H9 (cell line): Measurements from ENCODE around the gene ARHGEF2. TPM values are rescaled to one million over a fixed set of nuclear protein-coding genes. Genes with fewer than 3 reads are reported as not detected.

Experiments used
- DNase-seq: peaks from one replicate; pipeline ENCODE4 v3.0.0-alpha.2; 2017
- H2AFZ ChIP-seq: one replicate; pipeline ENCODE4 v1.6.1; 2013; ENCODE audit warnings: mild to moderate bottlenecking, low read length, control low read depth, moderate library complexity
- H2AK5ac ChIP-seq: 2 replicates; pipeline ENCODE4 v1.6.1; 2013; ENCODE audit warnings: low read length, control low read depth, mixed read lengths; ENCODE audit not compliant: insufficient read length
- H2BK120ac ChIP-seq: one replicate; pipeline ENCODE4 v1.6.1; 2013; ENCODE audit warnings: low read depth, mild to moderate bottlenecking, low read length, control low read depth, inconsistent platforms; ENCODE audit not compliant: poor library complexity, severe bottlenecking
- H2BK12ac ChIP-seq: 2 replicates; pipeline ENCODE4 v1.6.1; 2013; ENCODE audit warnings: low read length, control low read depth, mixed read lengths, low read depth; ENCODE audit not compliant: insufficient read length
- H2BK15ac ChIP-seq: 2 replicates; pipeline ENCODE4 v1.6.1; 2013; ENCODE audit warnings: low read depth, low read length, control low read depth
- H2BK20ac ChIP-seq: one replicate; pipeline ENCODE4 v1.6.1; 2013; ENCODE audit warnings: low read depth, mild to moderate bottlenecking, low read length, control low read depth, inconsistent platforms; ENCODE audit not compliant: poor library complexity, severe bottlenecking
- H2BK5ac ChIP-seq: 2 replicates; pipeline ENCODE4 v1.6.1; 2013; ENCODE audit warnings: low read length, control low read depth, mixed read lengths; ENCODE audit not compliant: insufficient read length
- H3K14ac ChIP-seq: 2 replicates; pipeline ENCODE4 v1.6.1; 2013; ENCODE audit warnings: low read length, control low read depth; ENCODE audit not compliant: insufficient read depth
- H3K18ac ChIP-seq: 2 replicates; pipeline ENCODE4 v1.6.1; 2013; ENCODE audit warnings: low read depth, mild to moderate bottlenecking, mixed read lengths, low read length, control low read depth; ENCODE audit not compliant: insufficient read length
- H3K23ac ChIP-seq: 2 replicates; pipeline ENCODE4 v1.6.1; 2013; ENCODE audit warnings: low read length, control low read depth, mixed read lengths, low read depth; ENCODE audit not compliant: insufficient read length
- H3K23me2 ChIP-seq: 2 replicates; pipeline ENCODE4 v1.6.1; 2013; ENCODE audit warnings: low read depth, mild to moderate bottlenecking, mixed read lengths, low read length, control low read depth; ENCODE audit not compliant: insufficient read length, poor library complexity, severe bottlenecking
- H3K27ac ChIP-seq: 2 replicates; pipeline ENCODE4 v1.5.1; 2013; ENCODE audit warnings: low read length, control low read depth, mixed read lengths, low read depth; ENCODE audit not compliant: insufficient read length
- H3K27me3 ChIP-seq: 2 replicates; pipeline ENCODE4 v1.6.1; 2013; ENCODE audit warnings: low read length, control low read depth, inconsistent platforms; ENCODE audit not compliant: insufficient read depth
- H3K4ac ChIP-seq: 2 replicates; pipeline ENCODE4 v1.6.1; 2013; ENCODE audit warnings: low read depth, mild to moderate bottlenecking, control low read depth, inconsistent platforms, low read length, moderate library complexity
- H3K4me1 ChIP-seq: 2 replicates; pipeline ENCODE4 v1.6.1; 2013; ENCODE audit warnings: low read length, control low read depth, inconsistent platforms; ENCODE audit not compliant: insufficient read depth
- H3K4me2 ChIP-seq: 2 replicates; pipeline ENCODE4 v1.6.1; 2013; ENCODE audit warnings: low read length, control low read depth, mixed read lengths; ENCODE audit not compliant: insufficient read length, insufficient read depth
- H3K56ac ChIP-seq: 2 replicates; pipeline ENCODE4 v1.6.1; 2013; ENCODE audit warnings: low read depth, mild to moderate bottlenecking, mixed read lengths, low read length, control low read depth; ENCODE audit not compliant: insufficient read length
- H3K79me1 ChIP-seq: 2 replicates; pipeline ENCODE4 v1.6.1; 2013; ENCODE audit warnings: low read depth, mild to moderate bottlenecking, moderate library complexity, low read length, control low read depth, inconsistent platforms; ENCODE audit not compliant: insufficient read depth, poor library complexity, severe bottlenecking
- H3K79me2 ChIP-seq: 2 replicates; pipeline ENCODE4 v1.6.1; 2013; ENCODE audit warnings: low read length, control low read depth, inconsistent platforms; ENCODE audit not compliant: insufficient read depth
- H3K9ac ChIP-seq: 2 replicates; pipeline ENCODE4 v1.6.1; 2013; ENCODE audit warnings: low read length, control low read depth, mixed read lengths; ENCODE audit not compliant: insufficient read length; ENCODE audit errors: extremely low read depth
- H3K9me3 ChIP-seq: one replicate; pipeline ENCODE4 v1.6.1; 2013; ENCODE audit warnings: low read depth, low read length, inconsistent platforms; ENCODE audit not compliant: control insufficient read depth
- H3T11ph ChIP-seq: one replicate; pipeline ENCODE4 v1.6.1; 2013; ENCODE audit warnings: mild to moderate bottlenecking, low read length, control low read depth, inconsistent platforms
- H4K20me1 ChIP-seq: one replicate; pipeline ENCODE4 v1.6.1; 2013; ENCODE audit not compliant: control insufficient read depth, insufficient read length, insufficient read depth
- H4K5ac ChIP-seq: 2 replicates; pipeline ENCODE4 v1.6.1; 2013; ENCODE audit warnings: low read depth, mild to moderate bottlenecking, mixed read lengths, low read length, control low read depth; ENCODE audit not compliant: insufficient read length
- H4K8ac ChIP-seq: replicated peaks from 2 replicates; pipeline ENCODE4 v1.6.1; 2013; ENCODE audit warnings: low read length, control low read depth, mixed read lengths, low read depth; ENCODE audit not compliant: insufficient read length
- H4K91ac ChIP-seq: 2 replicates; pipeline ENCODE4 v1.6.1; 2013; ENCODE audit warnings: low read depth, mild to moderate bottlenecking, moderate library complexity, mixed read lengths, low read length, control low read depth; ENCODE audit not compliant: insufficient read length
- H3K27ac Mint-ChIP-seq, 3 experiments: 2 replicates in 2 of 3; 3 replicates in 1 of 3; pipeline ENCODE4 v1.8.0; 2020 to 2021; ENCODE audit warnings: mixed read lengths in 3 of 3, mild to moderate bottlenecking in 1 of 3, moderate library complexity in 1 of 3
- H3K27me3 Mint-ChIP-seq: 2 replicates; pipeline ENCODE4 v1.8.0; 2021; ENCODE audit warnings: low read depth, mild to moderate bottlenecking, moderate library complexity, mixed read lengths
- H3K36me3 Mint-ChIP-seq, 3 experiments: 2 replicates in 2 of 3; 3 replicates in 1 of 3; pipeline ENCODE4 v1.8.0; 2020 to 2021; ENCODE audit warnings: low read depth in 3 of 3, mixed read lengths in 3 of 3; ENCODE audit not compliant: insufficient read depth in 1 of 3
- H3K4me1 Mint-ChIP-seq, 2 experiments: 2 replicates each; pipeline ENCODE4 v1.8.0; 2020; ENCODE audit warnings: mixed read lengths in 2 of 2
- H3K4me3 Mint-ChIP-seq, 2 experiments: 2 replicates in 1 of 2; 3 replicates in 1 of 2; pipeline ENCODE4 v1.8.0; 2020 to 2021; ENCODE audit warnings: mild to moderate bottlenecking in 2 of 2, mixed read lengths in 2 of 2, moderate library complexity in 1 of 2
- H3K9me3 Mint-ChIP-seq, 2 experiments: 2 replicates in 1 of 2; 3 replicates in 1 of 2; pipeline ENCODE4 v1.8.0; 2020; ENCODE audit warnings: mild to moderate bottlenecking in 2 of 2, mixed read lengths in 2 of 2, moderate library complexity in 1 of 2
- WGBS: extraction: QIAGEN DNeasy Blood & Tissue Kit; methylation state at CpG from one replicate; pipeline ENCODE4 v1.1.7; 2013; ENCODE audit warnings: missing lambda C conversion rate, low lambda C conversion rate, mixed read lengths; ENCODE audit not compliant: insufficient read length; ENCODE audit errors: extremely low coverage; 5-methylcytosine and 5-hydroxymethylcytosine counted together
- total RNA-seq: library from RNA; stranded (reverse); gene quantifications from 2 replicates; pipeline ENCODE4 v1.2.1, GENCODE V29; 2021
- TF ChIP-seq, protein P1 (sequence below): fragments of 200-600 bp; sonication (generic); conservative IDR thresholded peaks from 3 replicates; pipeline ENCODE4 v1.8.0; 2021; ENCODE audit warnings: antibody characterized with exemption, mild to moderate bottlenecking

ARHGEF2 gene
- total RNA-seq, 1 experiment from 2014 or later, result 111 TPM

DNA sequence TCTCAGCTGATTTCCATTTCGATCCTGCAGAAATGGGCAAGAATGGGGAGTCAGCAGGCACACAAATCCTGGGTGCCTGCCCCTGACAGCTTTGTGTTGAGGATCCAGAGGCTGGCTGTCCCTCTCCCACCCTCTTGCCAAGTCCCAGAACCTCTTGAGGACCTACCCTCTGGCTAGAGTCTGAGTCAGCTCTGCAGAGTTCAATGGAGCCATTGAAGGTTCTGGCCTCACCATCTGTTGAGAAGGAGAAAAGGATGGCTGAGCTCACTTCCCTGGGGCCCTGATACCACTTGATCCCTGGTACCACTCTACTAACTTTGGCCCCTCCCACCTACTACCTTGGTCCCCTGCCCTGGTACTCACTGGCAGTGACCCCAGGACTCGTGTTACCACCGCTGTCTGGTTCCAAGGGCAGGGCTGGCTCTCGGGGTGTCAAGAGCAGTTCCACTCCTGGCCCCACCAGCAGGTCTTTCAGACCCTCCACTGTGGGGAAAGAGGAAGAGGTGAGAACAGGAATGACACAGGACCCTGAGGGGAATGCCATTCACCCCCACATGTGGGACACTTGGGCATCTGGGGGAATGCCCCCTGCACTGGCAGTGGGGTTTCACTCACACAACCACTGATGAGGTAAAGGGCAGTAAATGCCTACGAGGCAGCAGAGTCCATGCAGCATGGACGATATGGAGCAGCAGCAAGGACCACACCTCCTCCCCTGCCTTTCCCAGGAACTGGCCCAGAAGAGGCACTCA lies 26.4 kb downstream of the ARHGEF2 start:
- Mint-ChIP-seq H3K27me3 (no peaks in the 10 kb centered on the region), H3K9me3 (no peaks in the 10 kb centered on the region)

More for the DNA sequence above, 26.4 kb downstream of the ARHGEF2 start:
- Histone ChIP-seq H3K23ac (no peak overlapping the region), H2AK5ac (no peak overlapping the region), H3K4me1 (no peaks in the 10 kb centered on the region), H4K20me1 (no peaks in the 10 kb centered on the region), H3K4me2 (no peak overlapping the region), H2BK20ac (no peak overlapping the region), H4K8ac (no peak overlapping the region), H3K27me3 (no peaks in the 10 kb centered on the region), H2BK5ac (no peak overlapping the region), H3K56ac (no peak overlapping the region), H2BK12ac (no peak overlapping the region), H3T11ph (no peak overlapping the region), H4K91ac (no peak overlapping the region), H3K9ac (no peak overlapping the region), H3K14ac (no peak overlapping the region), H3K9me3 (no peaks in the 10 kb centered on the region), H3K79me1 (no peaks in the 10 kb centered on the region), H3K18ac (no peak overlapping the region), H2BK120ac (no peak overlapping the region), H2BK15ac (no peak overlapping the region), H3K23me2 (no peaks in the 10 kb centered on the region), H3K27ac (no peak overlapping the region), H3K79me2 (no peaks in the 10 kb centered on the region), H2AFZ (no peak overlapping the region), H4K5ac (no peak overlapping the region), H3K4ac (no peak overlapping the region)
- no peak overlapping the region for H3K4me3 Mint-ChIP-seq
- TF ChIP-seq, protein P1, sequence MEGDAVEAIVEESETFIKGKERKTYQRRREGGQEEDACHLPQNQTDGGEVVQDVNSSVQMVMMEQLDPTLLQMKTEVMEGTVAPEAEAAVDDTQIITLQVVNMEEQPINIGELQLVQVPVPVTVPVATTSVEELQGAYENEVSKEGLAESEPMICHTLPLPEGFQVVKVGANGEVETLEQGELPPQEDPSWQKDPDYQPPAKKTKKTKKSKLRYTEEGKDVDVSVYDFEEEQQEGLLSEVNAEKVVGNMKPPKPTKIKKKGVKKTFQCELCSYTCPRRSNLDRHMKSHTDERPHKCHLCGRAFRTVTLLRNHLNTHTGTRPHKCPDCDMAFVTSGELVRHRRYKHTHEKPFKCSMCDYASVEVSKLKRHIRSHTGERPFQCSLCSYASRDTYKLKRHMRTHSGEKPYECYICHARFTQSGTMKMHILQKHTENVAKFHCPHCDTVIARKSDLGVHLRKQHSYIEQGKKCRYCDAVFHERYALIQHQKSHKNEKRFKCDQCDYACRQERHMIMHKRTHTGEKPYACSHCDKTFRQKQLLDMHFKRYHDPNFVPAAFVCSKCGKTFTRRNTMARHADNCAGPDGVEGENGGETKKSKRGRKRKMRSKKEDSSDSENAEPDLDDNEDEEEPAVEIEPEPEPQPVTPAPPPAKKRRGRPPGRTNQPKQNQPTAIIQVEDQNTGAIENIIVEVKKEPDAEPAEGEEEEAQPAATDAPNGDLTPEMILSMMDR, result no peak
- peaks cover 1 to 3% of the 10 kb centered on the region in 2 experiments for H3K4me1 Mint-ChIP-seq
- peaks cover 41 to 91% (median 78%) of the 10 kb centered on the region in 3 experiments; a peak in 6 of 7 replicates for H3K36me3 Mint-ChIP-seq
- no peak for DNase-seq
- no CpG with 5 or more reads among the region's 6 CpGs for WGBS
- no peak overlapping the region; a peak in 1 of 7 replicates for H3K27ac Mint-ChIP-seq
